Astrocyte of the spinal cord (primary cell): ENCODE results near the gene DSCAML1.
A peak's percentile ranks its signal among the peaks of the same experiment; 100 is the strongest.

ENCODE experiments used
- DNase-seq: peaks from one replicate; pipeline ENCODE4 v3.0.0; 2011; ENCODE audit warnings: low read depth, low spot score
- H3K4me3 ChIP-seq: 2 replicates; pipeline ENCODE4 v1.5.1; 2011; ENCODE audit warnings: low read depth, mild to moderate bottlenecking, low read length, moderate library complexity
- in situ Hi-C: cut with HindIII; loops from 2 replicates; pipeline ENCODE4 v1.10.0; 2017; ENCODE audit warnings: low sequenced_read_pairs
- TF ChIP-seq, protein P1 (sequence below): IDR thresholded peaks from 2 replicates; pipeline ENCODE4 v1.5.1; 2012; ENCODE audit warnings: low read depth, mild to moderate bottlenecking, low read length, inconsistent platforms

The DSCAML1 gene

DNA sequence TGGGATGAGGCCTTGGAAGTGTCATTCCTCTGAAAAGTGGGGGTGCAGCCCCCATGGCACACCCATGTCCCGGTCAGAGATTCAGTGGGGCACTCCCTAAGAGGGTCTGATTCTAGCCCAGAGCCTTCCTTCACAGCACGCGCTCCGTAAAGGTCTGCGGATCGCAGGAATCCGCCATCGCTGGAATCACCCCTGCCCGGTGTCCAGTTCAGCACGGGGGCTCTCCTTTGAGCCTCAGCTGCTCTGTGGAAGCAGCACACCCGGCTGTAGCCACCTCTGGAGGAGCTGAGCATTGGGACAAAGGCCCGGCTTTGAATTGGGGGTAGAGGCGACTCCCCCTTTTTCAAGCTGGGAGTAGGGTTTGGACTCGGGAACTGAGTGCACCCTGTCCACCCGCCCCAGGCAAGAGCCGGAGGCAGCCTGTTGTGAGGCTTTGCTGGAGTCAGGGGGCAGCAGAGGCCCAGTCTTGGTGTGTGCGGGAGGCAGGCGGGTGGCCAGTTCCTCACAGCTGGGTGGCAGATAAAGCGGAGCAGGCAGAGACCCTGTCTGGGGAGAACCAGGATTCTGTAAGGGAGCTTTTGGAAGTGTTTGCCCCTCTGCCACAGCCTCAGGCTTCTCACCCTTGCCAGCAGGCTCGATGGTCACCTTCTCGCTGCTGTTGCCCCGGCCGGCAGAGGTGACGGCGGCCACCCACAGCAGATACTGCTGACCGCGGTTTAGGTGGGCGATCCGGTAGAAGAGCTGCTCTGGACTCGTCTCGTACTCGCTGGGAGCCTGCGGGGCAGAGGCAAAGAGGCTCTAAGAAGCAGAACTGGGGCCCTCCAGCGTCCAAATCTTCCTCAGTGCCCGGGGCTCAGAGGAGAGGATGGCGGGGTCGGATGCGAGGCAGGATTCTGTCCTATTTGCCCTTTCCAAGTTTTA, 353.5 kb downstream of the DSCAML1 start:
- TF ChIP-seq, protein P1, sequence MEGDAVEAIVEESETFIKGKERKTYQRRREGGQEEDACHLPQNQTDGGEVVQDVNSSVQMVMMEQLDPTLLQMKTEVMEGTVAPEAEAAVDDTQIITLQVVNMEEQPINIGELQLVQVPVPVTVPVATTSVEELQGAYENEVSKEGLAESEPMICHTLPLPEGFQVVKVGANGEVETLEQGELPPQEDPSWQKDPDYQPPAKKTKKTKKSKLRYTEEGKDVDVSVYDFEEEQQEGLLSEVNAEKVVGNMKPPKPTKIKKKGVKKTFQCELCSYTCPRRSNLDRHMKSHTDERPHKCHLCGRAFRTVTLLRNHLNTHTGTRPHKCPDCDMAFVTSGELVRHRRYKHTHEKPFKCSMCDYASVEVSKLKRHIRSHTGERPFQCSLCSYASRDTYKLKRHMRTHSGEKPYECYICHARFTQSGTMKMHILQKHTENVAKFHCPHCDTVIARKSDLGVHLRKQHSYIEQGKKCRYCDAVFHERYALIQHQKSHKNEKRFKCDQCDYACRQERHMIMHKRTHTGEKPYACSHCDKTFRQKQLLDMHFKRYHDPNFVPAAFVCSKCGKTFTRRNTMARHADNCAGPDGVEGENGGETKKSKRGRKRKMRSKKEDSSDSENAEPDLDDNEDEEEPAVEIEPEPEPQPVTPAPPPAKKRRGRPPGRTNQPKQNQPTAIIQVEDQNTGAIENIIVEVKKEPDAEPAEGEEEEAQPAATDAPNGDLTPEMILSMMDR = peak; percentile 59
- DNase-seq = no peak
- H3K4me3 ChIP-seq = no peak overlapping the region
- in situ Hi-C loops = no loop called here

DNA sequence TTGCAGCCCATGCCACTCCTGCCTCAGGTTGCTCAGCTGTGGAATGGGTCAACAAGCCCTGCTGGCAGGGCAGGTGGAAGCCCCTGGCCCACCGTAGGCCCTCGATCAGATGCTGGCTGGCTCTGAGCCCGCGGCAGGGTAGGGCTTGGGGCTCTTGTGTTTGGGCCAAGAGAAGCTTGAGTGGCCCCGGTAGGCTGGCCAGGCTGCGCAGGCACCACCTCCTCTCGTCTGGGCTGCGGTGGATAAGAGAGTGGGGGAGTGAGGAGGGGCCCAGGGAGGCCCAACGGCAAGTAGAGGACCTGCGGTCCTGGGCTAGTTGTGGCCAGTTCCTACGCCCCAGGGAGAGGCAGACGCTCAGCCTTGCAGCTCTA, 354.2 kb downstream of the DSCAML1 start:
- TF ChIP-seq, protein P1 = no peak
- DNase-seq = no peak
- in situ Hi-C loops = no loop called here
- no peak overlapping the region for H3K4me3 ChIP-seq

DNA sequence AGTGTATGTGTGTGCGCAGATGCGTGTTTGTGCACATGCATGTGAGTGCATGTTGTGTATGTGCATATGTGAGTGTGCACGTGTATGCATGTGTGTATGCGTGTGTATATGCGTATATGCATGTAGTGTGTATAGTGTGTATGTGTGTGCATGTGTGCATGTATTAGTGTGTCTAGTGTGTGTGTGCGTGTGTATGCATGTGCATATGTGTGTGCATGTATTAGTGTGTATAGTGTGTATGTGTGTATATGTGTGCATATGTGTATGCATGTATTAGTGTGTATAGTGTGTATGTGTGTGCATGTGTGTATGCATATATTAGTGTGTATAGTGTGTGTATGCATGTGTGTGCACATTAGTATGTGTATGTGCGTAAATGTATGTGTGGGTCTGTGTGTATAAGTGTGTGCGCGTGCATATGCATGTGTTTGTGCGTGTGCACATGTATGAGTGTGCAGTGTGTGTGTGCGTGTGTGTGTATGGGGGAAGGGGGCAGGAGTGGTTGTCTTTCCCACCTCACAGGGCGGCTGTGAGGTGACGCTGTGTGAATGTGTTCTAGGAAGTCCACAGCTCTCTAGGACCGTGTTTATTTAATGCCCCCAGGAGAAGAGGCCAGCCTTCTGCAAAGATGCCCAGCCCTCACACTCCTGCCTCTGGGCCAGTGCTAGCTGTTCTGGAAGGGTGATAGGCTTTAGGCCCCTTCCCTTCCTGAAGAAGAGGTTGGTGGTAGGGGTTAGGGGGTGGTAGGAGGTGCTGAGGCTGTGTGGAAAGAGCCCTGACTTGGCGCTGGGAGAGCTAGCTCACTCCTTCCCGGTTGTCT, 354.8 kb downstream of the DSCAML1 start:
- TF ChIP-seq, protein P1 = no peak
- no peak for DNase-seq
- in situ Hi-C loops = no loop called here
- H3K4me3 ChIP-seq = no peak overlapping the region

DNA sequence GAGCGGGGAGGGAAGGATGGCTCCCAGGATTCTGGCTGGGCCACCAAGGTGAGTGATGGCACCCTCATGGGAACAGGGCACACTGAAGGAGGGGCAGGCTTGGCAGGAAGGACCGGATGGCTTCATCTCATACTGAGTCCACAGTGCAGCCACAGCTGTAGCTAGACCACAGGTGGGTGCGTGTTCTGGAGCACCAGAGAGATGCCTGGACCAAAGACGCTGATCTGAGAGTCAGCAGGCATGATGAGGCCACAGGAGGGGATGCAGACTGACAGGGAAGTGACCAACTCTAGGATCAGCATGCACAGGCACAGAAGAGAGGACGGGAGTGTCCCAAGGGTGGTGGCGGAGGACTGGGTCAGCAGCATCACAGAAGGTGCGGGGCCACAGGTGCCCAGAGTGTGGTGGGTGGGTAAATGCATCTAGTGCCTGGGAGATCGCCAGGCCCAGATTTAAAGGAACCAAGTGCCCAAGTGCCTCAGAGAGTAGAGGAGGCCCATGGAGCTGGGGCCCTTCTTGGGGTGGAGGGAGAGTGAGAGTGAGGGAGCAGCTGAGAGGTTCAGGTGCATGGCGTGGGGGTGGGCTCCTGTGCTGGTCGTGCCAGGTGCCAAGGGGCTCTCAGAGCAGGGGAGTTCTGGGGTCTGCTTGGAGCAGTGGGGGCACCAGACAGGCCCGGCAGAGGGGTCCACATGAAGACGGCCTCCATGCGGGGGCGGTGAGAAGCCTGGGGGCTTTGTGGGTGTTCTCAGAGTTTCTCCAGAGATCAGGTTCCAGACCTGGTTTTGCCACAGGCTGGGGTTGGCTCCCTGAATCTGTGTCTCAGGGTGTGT, 355.7 kb downstream of the DSCAML1 start:
- in situ Hi-C loops = no loop called here
- no peak overlapping the region for H3K4me3 ChIP-seq
- TF ChIP-seq, protein P1 = no peak
- no peak for DNase-seq

DNA sequence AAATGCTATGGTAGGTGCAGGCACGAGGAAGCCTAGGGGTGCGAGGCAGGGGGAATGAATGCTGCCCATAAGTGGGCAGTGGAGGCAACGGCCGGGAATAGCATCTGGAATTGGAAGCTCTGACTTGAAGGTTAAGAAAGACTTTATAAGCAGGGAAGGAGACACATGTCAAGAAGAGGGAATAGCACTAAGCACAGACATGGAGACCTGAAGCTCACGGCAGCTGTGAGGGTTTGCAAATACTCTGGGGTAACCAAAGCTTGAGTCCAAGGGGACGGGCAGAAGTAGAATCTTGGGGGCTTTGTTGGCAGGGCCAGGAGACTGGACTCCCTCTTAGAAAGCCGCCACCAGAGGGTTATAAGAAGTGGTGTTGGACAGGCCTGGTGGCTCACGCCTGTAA, 356.8 kb downstream of the DSCAML1 start:
- TF ChIP-seq, protein P1 = no peak
- no peak for DNase-seq
- in situ Hi-C loops = no loop called here
- no peak overlapping the region for H3K4me3 ChIP-seq

DNA sequence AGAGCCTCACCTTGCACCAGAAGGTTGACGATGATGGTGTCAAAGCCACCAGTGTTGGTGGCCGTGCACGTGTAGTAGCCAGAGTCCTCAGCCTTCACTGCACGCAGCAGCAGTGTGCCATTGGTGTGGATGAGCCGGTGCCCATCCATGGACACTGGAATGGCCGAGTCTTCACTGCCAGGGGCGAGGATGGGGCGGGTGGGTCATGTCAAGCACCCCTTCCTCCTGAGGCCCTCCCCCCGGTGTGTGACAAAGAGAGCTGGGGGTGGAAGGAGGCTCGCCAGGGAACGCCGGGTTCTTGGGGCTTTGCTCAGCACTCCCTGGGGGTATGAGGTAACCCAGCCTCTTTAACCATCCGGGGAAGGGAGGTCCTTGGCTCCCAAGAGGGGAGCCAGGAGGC, 357.8 kb downstream of the DSCAML1 start:
- no peak for DNase-seq
- in situ Hi-C loops = no loop called here
- no peak overlapping the region for H3K4me3 ChIP-seq
- TF ChIP-seq, protein P1 = no peak
